ENCODE data around the gene RPL10.
A peak's percentile ranks its signal among the peaks of the same experiment; 100 is the strongest.
"Not testable (repeated sequence)": the region's sequence is repeated elsewhere in the genome, so short reads cannot be mapped to it uniquely, and the experiment has no call there.

The RPL10 gene

GRCh38 chrX:154396973-154397887, 947 bp upstream of the RPL10 start:
- Histone ChIP-seq H3K4me3 (ENCODE audit: low read length) (peak overlapping the region; percentile 92), H3K4me2 (ENCODE audit: low read length) (peak overlapping the region; percentile 87), H3K9me3 (ENCODE audit: insufficient read depth, low read length) (no peaks in the 10 kb centered on the region), H3K36me3 (replicated peaks; ENCODE audit: low read depth, low read length) (peaks cover 27% of the 10 kb centered on the region), H3K27ac (ENCODE audit: low read length) (peak overlapping the region; percentile 92), H3K27me3 (ENCODE audit: low read depth, low read length) (no peaks in the 10 kb centered on the region), H4K20me1 (ENCODE audit: insufficient read depth, low read length) (peaks cover 11% of the 10 kb centered on the region; the same call in 1 of the 2 replicates), H3K4me1 (ENCODE audit: low read length) (peaks cover 11% of the 10 kb centered on the region), H2AFZ (ENCODE audit: low read depth, low read length) (no peak overlapping the region), H3K79me2 (ENCODE audit: low read length) (peaks cover 26% of the 10 kb centered on the region), H3K9ac (ENCODE audit: low read length) (peak overlapping the region; percentile 95)
- TF ChIP-seq EZH2phosphoT487 (IDR thresholded peaks at IDR 0.05; ENCODE audit: low read depth) (no peak), CTCF (IDR thresholded peaks at IDR 0.05; ENCODE audit: low read depth, low read length) (no peak)

GRCh38 chrX:154398668-154399526, 720 bp downstream of the RPL10 start:
- H3K4me3 ChIP-seq (ENCODE audit: low read length), result peak overlapping the region; percentile 92

GRCh38 chrX:154399527-154400368, 1.6 kb downstream of the RPL10 start:
- TF ChIP-seq EZH2phosphoT487 (IDR thresholded peaks at IDR 0.05; ENCODE audit: low read depth) (no peak), CTCF (IDR thresholded peaks at IDR 0.05; ENCODE audit: low read depth, low read length) (no peak)
- H3K9ac ChIP-seq (ENCODE audit: low read length), result peak overlapping the region; percentile 97
- peak overlapping the region; percentile 100 for H3K4me2 ChIP-seq (ENCODE audit: low read length)
- peaks cover 11% of the 10 kb centered on the region; the same call in 1 of the 2 replicates for H4K20me1 ChIP-seq (ENCODE audit: insufficient read depth, low read length)
- peak overlapping the region; percentile 92 for H3K27ac ChIP-seq (ENCODE audit: low read length)
- peaks cover 26% of the 10 kb centered on the region for H3K79me2 ChIP-seq (ENCODE audit: low read length)
- H3K27me3 ChIP-seq (ENCODE audit: low read depth, low read length), result no peaks in the 10 kb centered on the region
- no peak overlapping the region for H2AFZ ChIP-seq (ENCODE audit: low read depth, low read length)
- peaks cover 11% of the 10 kb centered on the region for H3K4me1 ChIP-seq (ENCODE audit: low read length)
- H3K4me3 ChIP-seq (ENCODE audit: low read length), result peak overlapping the region; percentile 92
- no peaks in the 10 kb centered on the region for H3K9me3 ChIP-seq (ENCODE audit: insufficient read depth, low read length)
- peaks cover 27% of the 10 kb centered on the region for H3K36me3 ChIP-seq (replicated peaks; ENCODE audit: low read depth, low read length)

More at GRCh38 chrX:154398668-154399526, 720 bp downstream of the RPL10 start:
- Histone ChIP-seq H3K27ac (ENCODE audit: low read length) (peak overlapping the region; percentile 92), H3K79me2 (ENCODE audit: low read length) (peaks cover 26% of the 10 kb centered on the region), H3K27me3 (ENCODE audit: low read depth, low read length) (no peaks in the 10 kb centered on the region), H3K4me2 (ENCODE audit: low read length) (peak overlapping the region; percentile 100), H3K36me3 (replicated peaks; ENCODE audit: low read depth, low read length) (peaks cover 27% of the 10 kb centered on the region), H2AFZ (ENCODE audit: low read depth, low read length) (no peak overlapping the region), H3K9ac (ENCODE audit: low read length) (peak overlapping the region; percentile 97), H3K9me3 (ENCODE audit: insufficient read depth, low read length) (no peaks in the 10 kb centered on the region), H4K20me1 (ENCODE audit: insufficient read depth, low read length) (peaks cover 11% of the 10 kb centered on the region; the same call in 1 of the 2 replicates), H3K4me1 (ENCODE audit: low read length) (peaks cover 11% of the 10 kb centered on the region)
- TF ChIP-seq EZH2phosphoT487 (IDR thresholded peaks at IDR 0.05; ENCODE audit: low read depth), result no peak
- TF ChIP-seq CTCF (IDR thresholded peaks at IDR 0.05; ENCODE audit: low read depth, low read length), result peak; percentile 72

GRCh38 chrX:154400369-154400817, 2.2 kb downstream of the RPL10 start:
- peaks cover 11% of the 10 kb centered on the region for H3K4me1 ChIP-seq (ENCODE audit: low read length)
- H4K20me1 ChIP-seq (ENCODE audit: insufficient read depth, low read length), result peaks cover 11% of the 10 kb centered on the region; the same call in 1 of the 2 replicates
- peaks cover 27% of the 10 kb centered on the region for H3K36me3 ChIP-seq (replicated peaks; ENCODE audit: low read depth, low read length)
- not testable (repeated sequence) for H3K27me3 ChIP-seq (ENCODE audit: low read depth, low read length); H3K9ac ChIP-seq (ENCODE audit: low read length); H3K4me2 ChIP-seq (ENCODE audit: low read length); H2AFZ ChIP-seq (ENCODE audit: low read depth, low read length); H3K4me3 ChIP-seq (ENCODE audit: low read length); H3K9me3 ChIP-seq (ENCODE audit: insufficient read depth, low read length); H3K27ac ChIP-seq (ENCODE audit: low read length)
- H3K79me2 ChIP-seq (ENCODE audit: low read length), result peaks cover 26% of the 10 kb centered on the region
